HG02588 (cell line): ENCODE measurements around the gene MAGIX.
"Not testable (repeated sequence)": the region's sequence is repeated elsewhere in the genome, so short reads cannot be mapped to it uniquely, and the experiment has no call there.

Experiments used
- ATAC-seq: cut with Tn5 transposase; IDR thresholded peaks from one replicate; pipeline ENCODE4 v1.9.1; 2021; ENCODE audit warnings: mild to moderate bottlenecking, moderate library complexity; ENCODE audit not compliant: unreplicated experiment

Gene MAGIX

DNA sequence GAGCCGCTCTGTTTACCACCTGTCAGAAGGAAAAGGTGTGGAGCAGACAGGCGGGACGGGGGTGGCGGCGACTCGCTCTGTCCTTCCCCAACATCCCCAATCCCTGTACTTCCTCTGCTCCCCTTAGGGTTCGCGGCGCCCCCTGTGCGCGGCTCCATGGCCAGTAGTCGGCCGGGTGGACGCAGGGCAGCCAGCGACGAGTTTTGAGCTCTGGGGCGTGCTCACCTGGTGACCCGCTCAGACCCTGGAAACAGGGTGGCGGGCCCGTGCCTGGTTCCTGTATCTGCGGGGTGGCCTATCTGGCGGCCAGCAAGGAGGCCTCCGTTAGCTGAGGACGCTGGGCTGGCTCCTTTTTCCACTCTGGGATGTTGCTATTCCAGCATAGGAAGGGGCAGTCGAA, 5.4 kb upstream of the MAGIX start:
- no peak for ATAC-seq

DNA sequence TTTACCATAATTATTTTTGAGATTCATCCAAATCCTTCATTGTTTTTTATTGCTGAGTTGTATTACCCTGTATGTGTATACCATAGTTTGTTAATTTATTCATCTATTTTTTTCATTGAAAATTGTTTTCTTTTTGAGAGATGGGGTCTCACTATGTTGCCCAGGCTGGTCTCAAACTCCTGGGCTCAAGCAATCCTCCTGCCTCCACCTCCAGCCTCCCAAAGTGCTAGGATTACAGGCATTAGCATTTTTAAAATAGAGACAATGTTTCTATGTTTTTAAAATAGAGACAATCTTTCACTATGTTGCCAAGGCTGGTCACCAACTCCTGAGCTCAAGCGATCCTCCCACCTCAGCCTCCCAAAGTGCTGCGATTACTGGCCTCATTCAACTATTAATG, 1.6 kb upstream of the MAGIX start:
- ATAC-seq = no peak

DNA sequence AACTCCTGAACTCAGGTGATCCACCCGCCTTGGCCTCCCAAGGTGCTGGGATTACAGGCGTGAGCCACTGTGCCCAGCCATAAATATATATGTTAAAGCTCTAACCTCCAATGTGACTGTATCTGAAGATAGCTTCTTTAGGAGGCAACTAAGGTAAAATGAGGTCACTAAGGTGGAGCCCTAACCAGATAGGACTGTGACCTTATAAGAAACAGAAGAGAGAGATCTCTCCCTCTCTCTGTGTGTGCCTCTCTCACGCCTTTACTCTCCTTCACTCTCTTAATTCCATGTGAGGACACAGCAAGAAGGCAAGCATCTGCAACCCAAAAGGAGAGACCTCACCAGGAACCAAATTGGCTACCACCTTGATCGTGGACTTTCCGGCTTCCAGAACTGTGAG, 926 bp upstream of the MAGIX start:
- no peak for ATAC-seq

DNA sequence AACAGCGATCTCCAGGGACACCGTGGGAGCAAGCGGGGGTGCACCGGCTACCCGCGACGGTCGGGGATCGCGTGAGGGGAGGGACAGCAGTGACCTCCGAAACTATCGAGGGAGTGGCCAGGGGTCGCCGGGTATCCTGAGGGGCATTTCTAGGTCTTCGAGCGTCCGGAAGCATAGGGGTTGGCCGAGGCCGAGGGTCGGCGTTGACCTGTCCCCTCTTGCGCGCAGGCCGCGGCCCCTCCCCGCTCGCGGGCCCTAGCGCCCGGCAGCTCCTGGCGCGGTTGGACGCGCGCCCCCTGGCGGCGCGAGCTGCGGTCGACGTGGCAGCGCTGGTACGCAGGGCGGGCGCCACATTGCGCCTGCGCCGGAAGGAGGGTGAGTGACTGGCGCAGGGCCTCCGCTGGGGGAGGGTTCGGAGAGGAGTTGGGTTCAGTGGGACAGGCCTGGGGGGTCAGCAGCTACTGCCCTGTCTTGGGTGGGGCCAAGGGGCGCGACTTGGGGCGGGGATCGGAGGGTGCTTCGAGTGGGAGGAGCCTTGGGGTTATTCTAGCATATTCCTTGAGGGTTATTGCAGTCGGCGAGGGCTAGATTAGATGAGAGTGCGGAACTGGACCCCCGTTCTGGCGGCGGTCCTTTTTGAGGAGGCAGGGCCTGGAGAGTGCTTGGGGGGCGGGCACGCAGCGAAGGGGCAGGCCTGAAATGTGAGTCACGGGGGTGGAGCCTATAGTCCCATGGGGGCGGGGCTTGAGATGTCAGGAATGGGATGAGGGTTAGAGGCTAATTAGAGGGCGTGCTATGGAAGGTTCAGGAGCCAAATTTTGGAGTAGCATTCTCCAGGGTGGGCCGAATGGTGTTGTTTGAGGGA, 1.2 kb downstream of the MAGIX start:
- peak; percentile 60 for ATAC-seq

DNA sequence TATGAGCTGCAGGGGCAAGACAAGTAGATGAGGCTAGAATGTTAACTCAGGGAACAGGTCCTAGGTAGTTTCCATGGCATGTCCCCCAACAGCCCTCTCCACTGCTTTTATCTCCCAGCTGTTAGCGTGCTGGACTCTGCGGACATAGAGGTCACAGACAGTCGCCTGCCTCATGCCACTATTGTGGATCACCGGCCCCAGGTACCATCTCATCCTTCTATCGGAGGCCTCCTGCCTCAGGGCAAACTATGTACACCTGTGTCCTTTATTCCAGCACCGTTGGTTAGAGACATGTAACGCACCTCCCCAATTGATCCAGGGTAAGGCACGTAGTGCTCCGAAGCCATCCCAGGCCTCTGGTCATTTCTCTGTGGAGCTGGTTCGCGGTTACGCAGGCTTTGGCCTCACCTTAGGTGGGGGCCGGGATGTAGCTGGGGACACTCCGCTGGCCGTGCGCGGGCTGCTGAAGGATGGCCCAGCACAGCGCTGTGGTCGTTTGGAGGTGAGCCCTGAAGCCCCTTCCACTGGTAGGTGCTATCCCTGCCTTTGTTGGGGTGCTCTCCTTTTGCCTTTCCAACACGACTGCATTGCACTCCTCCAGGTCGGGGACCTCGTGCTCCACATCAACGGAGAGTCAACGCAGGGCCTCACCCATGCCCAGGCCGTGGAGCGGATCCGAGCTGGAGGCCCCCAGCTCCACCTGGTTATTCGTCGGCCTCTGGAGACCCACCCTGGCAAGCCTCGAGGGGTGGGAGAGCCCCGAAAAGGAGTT, 2.2 kb downstream of the MAGIX start:
- no peak for ATAC-seq

DNA sequence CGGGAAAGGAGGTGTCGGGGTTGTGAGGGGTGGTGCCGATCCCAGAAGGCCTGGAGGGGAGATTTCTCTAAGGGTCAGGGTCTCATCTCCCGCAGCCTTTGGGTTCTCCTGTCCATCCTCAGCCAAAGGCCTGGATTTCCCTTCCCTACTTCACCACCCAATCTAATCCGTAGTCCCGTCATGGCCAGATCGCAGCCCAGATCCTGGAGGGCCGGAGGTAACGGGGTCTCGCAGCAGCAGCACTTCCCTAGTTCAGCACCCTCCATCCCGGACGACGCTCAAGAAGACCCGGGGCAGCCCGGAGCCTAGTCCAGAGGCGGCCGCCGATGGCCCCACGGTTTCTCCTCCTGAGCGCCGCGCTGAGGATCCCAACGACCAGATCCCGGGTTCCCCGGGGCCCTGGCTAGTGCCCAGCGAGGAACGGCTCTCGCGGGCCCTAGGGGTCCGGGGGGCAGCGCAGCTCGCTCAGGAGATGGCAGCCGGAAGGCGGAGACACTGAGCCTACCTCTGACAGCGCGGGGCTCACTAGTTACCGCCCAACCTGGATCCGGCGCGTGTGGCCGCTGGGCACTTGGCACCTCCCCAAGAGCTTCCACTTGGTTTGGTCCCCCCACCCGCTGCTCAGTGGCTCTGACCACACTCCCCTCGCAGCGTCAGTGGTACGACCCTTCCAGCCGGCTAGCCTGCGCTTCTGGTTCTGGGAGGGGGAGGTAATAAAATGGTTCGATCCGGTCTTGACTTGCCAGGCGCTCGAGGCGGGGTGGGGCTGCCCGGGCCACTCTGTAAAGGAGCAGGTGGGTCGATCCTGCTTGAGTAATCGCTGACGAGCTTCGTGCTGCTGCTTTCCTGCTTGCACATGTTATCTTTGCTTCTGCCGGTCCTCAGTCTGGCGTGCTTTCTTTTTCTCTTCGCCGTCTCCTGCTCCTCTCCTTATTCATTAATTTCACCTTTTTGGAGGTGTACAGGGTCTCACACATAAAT, 3.6 kb downstream of the MAGIX start:
- no peak for ATAC-seq

DNA sequence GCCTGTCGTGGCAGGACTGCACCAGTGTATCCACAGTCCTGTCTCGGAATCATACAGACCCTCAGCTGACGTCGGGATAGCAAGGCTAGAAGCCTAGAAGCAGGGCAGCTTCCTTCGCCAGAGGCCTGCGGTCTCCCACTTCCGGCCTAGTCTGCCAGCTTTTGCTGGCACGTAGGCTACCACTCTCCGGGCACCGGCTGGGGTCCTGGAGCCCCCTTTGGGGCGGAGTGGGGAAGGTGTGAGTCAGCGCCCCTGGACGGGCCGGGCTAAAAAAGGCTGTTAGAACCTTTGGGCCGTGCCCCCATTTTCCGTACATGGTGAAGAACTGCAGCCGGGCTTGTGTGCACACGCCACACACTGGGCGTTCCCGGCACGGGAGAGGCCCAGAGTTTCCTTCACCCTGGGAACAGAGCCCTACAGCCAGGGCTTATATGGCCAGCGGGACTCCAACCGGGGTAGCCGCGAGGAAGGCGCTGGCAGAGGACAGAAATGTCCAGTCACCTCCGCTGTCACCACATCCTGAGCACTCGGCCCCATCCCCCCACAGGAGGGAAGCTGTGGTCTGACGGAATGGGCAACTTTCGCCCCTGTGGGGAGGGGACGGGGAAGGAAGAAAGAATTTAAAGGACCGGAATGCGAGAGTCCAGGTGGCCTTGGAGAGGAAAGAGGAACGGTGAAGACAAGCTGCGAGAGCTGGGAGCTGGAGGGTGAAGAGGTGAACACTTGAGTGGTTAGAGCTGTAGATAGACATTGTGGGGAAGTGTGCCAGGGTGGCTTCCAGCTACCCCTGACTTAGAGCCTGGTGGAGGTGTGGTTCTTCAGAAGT, 4.6 kb downstream of the MAGIX start:
- no peak for ATAC-seq

DNA sequence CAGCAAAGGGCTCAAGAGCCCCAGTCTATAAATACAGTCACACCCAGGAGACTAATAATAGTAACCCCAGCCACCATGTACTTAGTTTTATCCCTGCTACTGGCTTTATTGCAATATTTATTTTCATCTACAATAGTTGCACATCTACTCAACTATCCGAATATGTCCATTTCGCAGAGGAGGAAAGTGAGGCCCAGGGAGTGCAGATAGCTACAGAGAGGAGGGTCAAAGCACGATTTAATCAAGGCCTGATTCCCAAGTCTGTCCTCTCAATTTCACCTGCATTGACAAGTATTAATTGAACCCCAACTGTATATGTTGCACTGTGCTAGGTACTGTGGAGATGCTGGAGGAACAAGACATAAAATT, 5.2 kb downstream of the MAGIX start:
- no peak for ATAC-seq

DNA sequence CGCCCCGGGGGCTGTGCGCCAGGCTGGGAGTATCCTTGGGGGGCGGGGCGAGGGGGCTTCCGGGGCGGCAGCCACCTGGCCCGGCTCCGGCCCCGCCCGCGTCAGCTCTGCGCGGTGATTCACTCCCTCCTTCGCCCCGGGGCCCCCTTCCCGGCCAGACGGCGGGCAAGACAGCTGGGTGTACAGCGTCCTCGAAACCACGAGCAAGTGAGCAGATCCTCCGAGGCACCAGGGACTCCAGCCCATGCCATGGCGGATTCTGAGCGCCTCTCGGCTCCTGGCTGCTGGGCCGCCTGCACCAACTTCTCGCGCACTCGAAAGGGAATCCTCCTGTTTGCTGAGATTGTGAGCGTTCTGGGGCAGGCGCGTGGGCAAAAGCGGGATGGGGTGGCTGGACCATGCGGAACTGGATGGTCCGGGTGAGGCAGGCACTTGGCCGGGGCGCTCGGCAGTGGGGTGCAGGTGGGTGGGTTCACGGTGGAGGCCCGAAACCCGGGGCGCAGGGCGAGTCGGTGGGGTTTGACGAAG, 9.3 kb downstream of the MAGIX start, which contains the start of gene PLP2:
TSS of gene PLP2 (plus strand) at position 147 of the 528 bp plus-strand sequence. CDS start at position 250, 103 bp downstream.
- ATAC-seq = peak; percentile 32

DNA sequence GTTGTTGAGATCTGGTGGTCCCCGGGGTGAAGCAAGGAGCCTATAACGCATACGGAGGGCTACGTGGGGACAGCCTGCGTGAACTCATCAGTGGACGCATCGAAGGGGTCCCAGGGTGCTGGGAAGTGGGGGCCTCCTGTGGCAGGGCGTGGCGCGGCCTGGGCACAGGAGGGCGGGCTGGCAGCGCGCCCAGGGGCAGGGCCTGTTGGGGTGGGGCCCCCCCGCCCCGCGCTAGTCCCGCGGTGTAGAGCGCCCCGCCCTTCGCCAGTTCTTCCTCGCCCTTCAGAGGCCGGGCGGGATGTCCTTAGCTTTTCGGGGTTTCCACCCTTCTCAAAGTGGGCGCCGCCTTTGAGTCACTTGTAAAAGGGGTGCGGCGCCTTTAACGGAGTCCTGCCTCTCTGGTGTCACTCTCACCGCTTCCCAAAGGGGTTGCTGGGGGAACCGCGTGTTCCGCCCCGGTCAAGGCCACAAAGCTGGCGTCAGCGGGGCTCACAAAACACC, 9.8 kb downstream of the MAGIX start:
- ATAC-seq = peak; percentile 71

DNA sequence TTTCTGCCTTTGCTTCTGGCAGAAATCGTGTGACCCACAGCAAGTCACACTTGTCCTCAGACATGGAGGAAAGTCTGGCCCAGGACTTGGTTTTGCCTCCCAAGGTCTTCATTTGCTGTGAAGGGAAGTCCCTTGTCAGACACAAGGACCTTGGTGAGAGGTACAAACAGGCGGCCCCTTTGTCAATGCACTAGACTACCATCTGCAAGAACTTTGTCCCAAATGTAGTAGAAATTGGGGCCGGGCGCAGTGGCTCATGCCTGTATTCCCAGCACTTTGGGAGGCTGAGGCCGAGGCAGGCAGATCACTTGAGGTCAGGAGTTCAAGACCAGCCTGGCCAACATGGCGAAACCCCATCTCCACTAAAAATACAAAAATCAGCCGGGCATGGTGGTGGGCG, 11.0 kb downstream of the MAGIX start:
- ATAC-seq = not testable (repeated sequence)

DNA sequence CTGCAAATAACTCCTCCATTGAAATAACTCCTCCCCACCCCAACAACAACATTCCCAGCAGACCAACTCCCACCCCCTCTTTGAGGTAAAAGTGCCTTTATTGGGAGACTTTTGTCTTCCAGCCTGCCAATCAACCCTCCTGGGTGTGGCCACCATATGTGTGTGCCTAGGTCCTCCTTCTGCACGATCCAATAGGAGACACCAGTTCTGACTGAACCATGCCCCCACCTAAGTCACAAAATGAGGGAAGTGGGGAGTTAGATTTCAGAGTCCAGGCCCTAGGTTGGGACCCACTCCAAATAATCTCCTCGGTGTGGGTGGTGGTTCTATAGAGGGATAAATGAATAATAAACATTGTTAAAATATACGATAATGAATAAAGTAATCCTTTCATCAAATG, 12.2 kb downstream of the MAGIX start:
- no peak for ATAC-seq

DNA sequence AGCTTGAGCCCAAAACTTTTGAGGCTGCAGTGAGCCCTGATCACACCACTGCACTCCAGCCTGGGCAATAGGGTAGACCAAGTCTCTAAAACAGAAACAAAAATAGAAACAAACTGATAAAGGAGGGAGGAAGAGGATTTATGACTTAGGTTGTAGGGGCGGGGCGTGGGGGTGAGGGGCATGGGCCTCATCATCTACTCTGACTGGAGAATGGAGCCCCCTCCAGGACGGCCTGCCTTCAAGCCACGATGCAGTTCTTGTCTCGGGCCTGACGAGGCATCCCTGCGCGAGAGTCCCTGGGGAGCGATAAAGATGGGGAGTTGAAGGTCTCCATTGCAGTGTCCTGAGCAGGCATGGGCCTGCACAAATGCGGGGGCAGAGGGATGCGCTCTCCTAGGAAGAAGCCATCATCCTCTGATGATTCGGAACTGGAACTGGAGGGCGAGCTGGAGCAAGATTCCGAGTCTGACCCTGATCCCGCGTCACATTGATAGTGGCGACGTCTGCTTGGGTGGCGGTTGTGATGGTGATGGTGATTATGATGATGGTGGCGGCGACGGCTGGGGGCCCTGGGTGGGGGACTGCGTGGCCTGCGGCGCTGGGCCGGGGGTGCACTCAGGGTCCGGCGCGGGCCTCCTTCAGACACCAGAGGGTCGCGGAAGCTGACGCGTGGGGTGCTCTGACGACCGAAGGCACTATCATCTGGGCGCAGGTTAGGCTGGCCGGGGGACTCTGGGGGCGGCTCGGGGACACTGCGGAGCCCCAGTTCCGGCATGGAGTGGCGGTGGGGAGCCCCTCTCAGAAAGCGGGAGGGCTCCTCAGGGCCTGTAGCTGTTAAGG, 13.1 kb downstream of the MAGIX start:
- no peak for ATAC-seq

DNA sequence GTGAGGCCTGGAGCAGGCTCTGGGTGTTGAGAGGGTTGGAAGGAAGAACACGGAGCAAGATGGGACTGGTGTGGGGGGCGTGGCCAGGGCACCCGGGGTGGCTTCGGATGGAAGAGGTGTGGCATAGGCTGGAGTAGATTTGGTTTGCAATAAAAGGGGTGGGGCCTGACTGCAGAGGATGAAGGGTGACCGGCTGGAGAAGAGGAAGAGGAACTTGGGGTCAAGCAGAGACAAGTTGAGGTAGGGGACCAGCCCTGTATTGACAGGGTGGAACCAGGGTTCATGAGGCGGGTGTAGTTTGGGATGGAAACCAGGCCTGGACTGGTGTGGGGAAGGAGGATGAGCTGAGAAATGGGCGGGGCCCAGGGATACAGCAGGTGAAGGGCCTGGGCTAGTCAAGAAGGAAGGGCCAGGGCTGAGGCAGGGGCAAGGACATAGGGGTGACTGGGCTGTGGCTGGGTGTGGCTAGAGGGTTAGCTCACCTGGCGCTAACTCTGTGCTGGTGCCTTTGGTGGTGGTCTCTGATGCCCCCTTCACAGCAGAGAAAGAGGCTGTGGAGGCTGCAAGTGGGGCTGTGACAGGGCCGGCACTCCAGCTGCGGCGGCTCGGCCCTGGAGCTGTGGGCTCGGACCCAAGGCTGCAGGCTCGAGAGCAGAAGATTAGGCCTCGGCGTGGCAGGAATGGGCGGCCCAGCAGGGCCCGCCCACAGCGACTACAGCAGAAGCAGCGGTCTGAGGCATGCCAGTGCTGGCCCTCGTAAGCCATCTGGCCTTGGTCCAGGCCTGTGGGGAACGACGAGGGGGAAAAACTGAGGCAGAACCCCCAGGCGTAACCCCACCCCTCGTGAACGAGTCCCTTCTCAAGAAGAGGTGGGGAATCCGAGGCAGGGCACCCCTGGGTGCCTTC, 14.1 kb downstream of the MAGIX start:
- ATAC-seq = no peak

DNA sequence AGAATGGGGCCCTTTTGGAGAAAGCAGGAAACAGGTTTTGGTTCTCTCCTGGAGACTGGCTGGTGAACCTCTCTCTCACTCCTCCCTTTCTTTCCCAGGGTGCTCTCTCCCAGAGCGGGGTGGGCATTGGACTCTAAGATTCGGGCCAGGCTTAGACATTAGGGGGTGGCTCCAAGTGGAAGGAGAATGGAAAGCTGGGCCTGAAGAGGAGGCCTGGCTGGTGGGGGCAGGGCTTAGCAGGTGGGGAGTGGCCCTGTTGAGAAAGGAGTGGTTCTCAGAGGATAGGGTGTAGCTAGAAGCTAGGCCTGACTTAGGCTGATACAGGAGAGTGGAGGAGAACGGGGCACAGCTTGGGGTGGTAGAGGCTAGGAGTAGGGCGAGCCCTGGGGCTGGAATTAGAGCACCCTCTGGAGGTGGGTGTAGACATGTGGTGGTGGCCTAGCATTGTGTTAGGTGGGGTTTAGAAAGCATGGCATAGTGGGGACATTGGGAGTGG, 14.8 kb downstream of the MAGIX start:
- no peak for ATAC-seq

DNA sequence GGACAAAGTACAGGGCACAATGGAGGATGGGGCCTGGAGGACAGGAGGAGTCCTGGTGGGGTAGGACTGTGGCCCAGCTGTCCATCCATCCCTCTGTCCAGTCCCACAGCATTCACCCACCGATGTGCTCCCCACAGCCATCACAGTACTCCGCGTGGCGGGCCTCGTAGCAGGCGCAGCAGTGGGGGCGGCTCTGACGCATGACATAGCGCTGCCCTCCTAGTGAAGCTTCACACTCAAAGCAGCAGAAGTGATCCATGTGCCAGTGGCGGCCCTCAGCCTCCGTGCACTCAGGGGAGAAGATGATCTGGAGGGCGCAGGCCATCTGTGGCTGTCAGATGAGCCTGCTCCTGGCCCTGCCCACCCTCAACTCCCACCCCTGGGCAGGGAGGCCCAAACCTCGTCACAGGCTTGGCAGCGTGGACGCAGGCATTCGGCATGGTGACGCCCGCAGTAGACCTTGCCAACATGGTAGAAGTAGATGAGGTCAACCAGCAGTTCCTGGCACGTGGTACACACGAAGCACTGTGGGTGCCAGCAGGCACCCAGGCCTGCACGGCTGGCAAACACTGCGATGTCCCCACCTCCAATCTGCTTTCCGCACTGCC, 15.4 kb downstream of the MAGIX start:
- ATAC-seq = no peak

DNA sequence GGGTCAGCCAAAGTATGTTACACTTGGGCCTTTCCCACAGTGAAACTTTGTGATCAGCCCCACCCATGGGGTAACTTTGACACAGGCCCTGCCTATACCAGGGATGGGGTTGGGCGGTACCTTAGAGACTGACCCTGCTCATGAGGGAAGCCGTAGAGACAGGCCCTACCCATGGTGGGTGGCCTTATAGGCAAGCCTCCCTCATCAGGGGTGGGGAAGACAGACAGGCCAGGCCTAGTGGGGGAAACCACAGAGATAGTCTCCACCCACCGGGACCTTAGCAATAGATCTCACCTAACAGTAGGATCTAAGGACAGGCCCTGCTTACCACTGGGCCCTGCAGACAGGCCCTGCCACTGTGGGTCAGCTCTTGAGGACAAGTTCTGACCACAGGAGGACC, 16.0 kb downstream of the MAGIX start:
- no peak for ATAC-seq
